IPS-18a (cell line): ENCODE results near the gene KRT78.
"Not testable (repeated sequence)": the region's sequence is repeated elsewhere in the genome, so short reads cannot be mapped to it uniquely, and the experiment has no call there.

ENCODE experiments used
- H3K27ac ChIP-seq: one replicate; pipeline ENCODE4 v1.5.1; 2013; ENCODE audit warnings: low read length
- H3K27me3 ChIP-seq: one replicate; pipeline ENCODE4 v1.6.1; 2013; ENCODE audit warnings: mild to moderate bottlenecking, low read length; ENCODE audit not compliant: control insufficient read depth, insufficient read depth
- H3K36me3 ChIP-seq: one replicate; pipeline ENCODE4 v1.6.1; 2013; ENCODE audit warnings: low read depth, low read length; ENCODE audit not compliant: control insufficient read depth
- H3K4me1 ChIP-seq: one replicate; pipeline ENCODE4 v1.6.1; 2013; ENCODE audit warnings: low read depth, low read length; ENCODE audit not compliant: control insufficient read depth
- H3K4me3 ChIP-seq: one replicate; pipeline ENCODE4 v1.5.1; 2013; ENCODE audit warnings: low read length
- H3K9ac ChIP-seq: one replicate; pipeline ENCODE4 v1.6.1; 2013; ENCODE audit warnings: mild to moderate bottlenecking, low read length, moderate library complexity
- H3K9me3 ChIP-seq: one replicate; pipeline ENCODE4 v1.6.1; 2013; ENCODE audit warnings: low read depth, low read length; ENCODE audit not compliant: control insufficient read depth

The KRT78 gene

GRCh38 chr12:52848661-52849255, at the start of gene KRT78:
Gene KRT78, minus strand, starts transcription at chr12:52848994. Its CDS starts 64 bp downstream, at chr12:52848930.
- Histone ChIP-seq H3K9me3 (no peaks in the 10 kb centered on the region), H3K4me3 (no peak within 1 kb of the TSS), H3K9ac (no peak within 1 kb of the TSS), H3K27me3 (no peaks in the 10 kb centered on the region), H3K4me1 (no peaks in the 10 kb centered on the region), H3K36me3 (no peaks in the 10 kb centered on the region), H3K27ac (no peak within 1 kb of the TSS)

- Histone ChIP-seq H3K9me3 (no peaks in the 10 kb centered on the region), H3K4me3 (no peak overlapping the region), H3K9ac (no peak overlapping the region), H3K27ac (no peak overlapping the region), H3K4me1 (no peaks in the 10 kb centered on the region), H3K27me3 (no peaks in the 10 kb centered on the region), H3K36me3 (peaks cover 45% of the 10 kb centered on the region)
These were observed 47.7 kb upstream of the KRT78 start for GRCh38 chr12:52896190-52897100.

- no peaks in the 10 kb centered on the region for H3K9me3 ChIP-seq
- H3K27me3 ChIP-seq = no peaks in the 10 kb centered on the region
- H3K4me3 ChIP-seq = no peak overlapping the region
- H3K36me3 ChIP-seq = peaks cover 38% of the 10 kb centered on the region
- no peak overlapping the region for H3K27ac ChIP-seq
- no peak overlapping the region for H3K9ac ChIP-seq
- H3K4me1 ChIP-seq = no peaks in the 10 kb centered on the region
These were observed 47.0 kb upstream of the KRT78 start for GRCh38 chr12:52895726-52896189.

- Histone ChIP-seq H3K27me3 (no peaks in the 10 kb centered on the region), H3K9me3 (no peaks in the 10 kb centered on the region), H3K27ac (no peak overlapping the region), H3K9ac (no peak overlapping the region), H3K4me3 (no peak overlapping the region), H3K36me3 (peaks cover 15% of the 10 kb centered on the region), H3K4me1 (peaks cover 2% of the 10 kb centered on the region)
These were observed 44.2 kb upstream of the KRT78 start for GRCh38 chr12:52892974-52893373.

- H3K4me3 ChIP-seq = no peak overlapping the region
- peaks cover 3% of the 10 kb centered on the region for H3K4me1 ChIP-seq
- H3K36me3 ChIP-seq = peaks cover 9% of the 10 kb centered on the region
- no peaks in the 10 kb centered on the region for H3K9me3 ChIP-seq
- H3K9ac ChIP-seq = no peak overlapping the region
- no peak overlapping the region for H3K27ac ChIP-seq
- H3K27me3 ChIP-seq = no peaks in the 10 kb centered on the region
These were observed 43.5 kb upstream of the KRT78 start for GRCh38 chr12:52892207-52892852.

- Histone ChIP-seq H3K4me1 (peaks cover 3% of the 10 kb centered on the region), H3K27ac (no peak overlapping the region), H3K27me3 (no peaks in the 10 kb centered on the region), H3K9me3 (no peaks in the 10 kb centered on the region), H3K9ac (no peak overlapping the region), H3K36me3 (no peaks in the 10 kb centered on the region), H3K4me3 (no peak overlapping the region)
These were observed 42.2 kb upstream of the KRT78 start for GRCh38 chr12:52891044-52891443.

GRCh38 chr12:52890417-52890816, 41.6 kb upstream of the KRT78 start:
- H3K27ac ChIP-seq = no peak overlapping the region

GRCh38 chr12:52884526-52885293, 35.9 kb upstream of the KRT78 start:
- Histone ChIP-seq H3K27ac (no peak overlapping the region), H3K4me3 (no peak overlapping the region), H3K9me3 (no peaks in the 10 kb centered on the region), H3K27me3 (no peaks in the 10 kb centered on the region), H3K36me3 (no peaks in the 10 kb centered on the region), H3K4me1 (peaks cover 3% of the 10 kb centered on the region), H3K9ac (no peak overlapping the region)

More at GRCh38 chr12:52890417-52890816, 41.6 kb upstream of the KRT78 start:
- no peak overlapping the region for H3K4me3 ChIP-seq
- no peaks in the 10 kb centered on the region for H3K36me3 ChIP-seq
- H3K4me1 ChIP-seq = peaks cover 3% of the 10 kb centered on the region
- no peak overlapping the region for H3K9ac ChIP-seq
- H3K9me3 ChIP-seq = no peaks in the 10 kb centered on the region
- H3K27me3 ChIP-seq = no peaks in the 10 kb centered on the region

- not testable (repeated sequence) for H3K27ac ChIP-seq, H3K4me3 ChIP-seq, H3K27me3 ChIP-seq, H3K9me3 ChIP-seq, H3K36me3 ChIP-seq, H3K4me1 ChIP-seq, H3K9ac ChIP-seq
These were observed 31.7 kb upstream of the KRT78 start for GRCh38 chr12:52880499-52880898.

- H3K27ac ChIP-seq = no peak overlapping the region
These were observed 30.9 kb upstream of the KRT78 start for GRCh38 chr12:52879394-52880351.

More at GRCh38 chr12:52879394-52880351, 30.9 kb upstream of the KRT78 start:
- Histone ChIP-seq H3K4me3 (peak overlapping the region; percentile 46), H3K27me3 (peaks cover 10% of the 10 kb centered on the region), H3K9me3 (no peaks in the 10 kb centered on the region), H3K4me1 (no peaks in the 10 kb centered on the region), H3K9ac (no peak overlapping the region), H3K36me3 (no peaks in the 10 kb centered on the region)
